Smooth muscle cell of the brain vasculature (primary cell): ENCODE data around the gene ABCA4.

ENCODE experiments used
- DNase-seq: peaks from one replicate; pipeline ENCODE4 v3.0.0-alpha.2; 2012; ENCODE audit warnings: low read depth, low spot score

Gene ABCA4

DNA sequence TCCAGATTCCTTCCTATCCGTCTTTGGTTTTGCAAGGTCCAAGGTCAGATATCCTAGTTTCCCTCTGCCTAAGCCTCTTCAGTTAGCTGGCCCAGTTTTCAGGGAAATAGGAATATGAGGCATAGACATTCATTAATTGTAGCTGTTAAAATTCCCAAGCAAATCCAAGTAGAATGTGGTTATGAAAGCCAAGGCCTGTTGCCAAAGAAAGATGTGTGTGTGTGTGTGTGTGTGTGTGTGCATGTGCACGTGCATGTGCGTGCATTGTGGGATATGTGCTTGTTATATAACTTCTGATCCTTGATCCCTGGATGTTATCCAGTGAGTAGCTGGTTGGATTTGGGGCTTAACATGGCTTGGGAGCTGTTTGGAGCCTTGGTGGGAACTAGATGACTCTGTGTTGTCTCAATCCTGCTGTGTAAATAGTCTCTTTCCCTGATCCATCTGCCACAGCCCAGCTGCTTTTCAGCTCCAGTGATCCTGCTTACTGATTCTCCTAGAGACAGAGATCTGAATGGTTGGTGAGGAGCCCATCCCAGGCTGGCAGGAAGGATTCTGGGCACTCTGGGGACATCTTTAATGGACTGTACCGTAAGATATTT is 141.1 kb downstream of the ABCA4 start:
- DNase-seq, result peak; percentile 43

DNA sequence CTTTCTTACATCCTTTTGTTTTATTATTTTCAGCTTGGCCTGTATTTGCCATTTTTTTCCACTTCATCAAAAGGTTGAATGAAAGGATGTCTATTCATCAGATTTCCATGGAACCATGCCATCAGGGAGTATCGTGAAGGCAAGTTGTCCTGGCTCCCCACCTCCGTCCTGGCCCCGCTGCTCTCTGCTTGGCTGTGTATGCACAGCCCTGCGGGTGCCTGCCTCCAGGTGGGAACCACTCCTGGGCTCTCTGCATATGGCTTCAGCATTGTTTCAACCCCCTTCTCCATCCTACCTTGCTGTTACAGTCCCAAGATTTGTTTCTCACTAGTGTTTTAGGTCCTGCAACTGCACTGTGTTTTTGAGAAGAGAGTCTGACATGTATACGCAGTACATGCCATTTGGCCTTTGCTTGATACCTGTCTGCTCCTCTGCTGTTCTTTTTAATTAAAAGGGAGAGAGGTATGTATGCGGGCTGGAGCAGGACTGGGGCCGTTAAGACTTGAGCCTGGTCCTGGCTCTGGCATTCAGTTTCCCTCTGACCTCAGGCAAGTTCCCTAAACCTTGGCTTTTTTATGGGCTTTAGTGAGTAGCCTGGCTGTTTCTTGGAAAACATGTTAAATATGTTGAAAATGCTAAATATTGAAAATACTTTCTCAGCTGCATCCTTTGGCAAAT is 141.8 kb downstream of the ABCA4 start:
- no peak for DNase-seq

DNA sequence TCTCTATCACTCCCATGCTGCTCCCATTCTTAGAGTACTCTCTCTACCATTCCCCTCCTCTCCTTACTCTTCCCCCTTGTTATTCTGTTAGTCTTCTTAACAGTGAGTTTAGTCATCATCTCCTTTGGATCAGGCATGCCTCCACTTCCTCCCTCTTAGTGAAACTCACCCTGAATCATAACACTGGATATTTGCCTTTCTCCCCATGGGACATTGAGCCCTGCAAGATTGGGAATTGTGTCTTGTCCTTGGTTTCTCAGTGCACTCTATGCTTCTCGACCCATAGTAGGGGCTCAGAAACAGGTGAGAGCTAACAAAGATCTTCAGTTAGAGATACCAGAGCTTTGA is 143.4 kb downstream of the ABCA4 start:
- no peak for DNase-seq

- no peak for DNase-seq
Measured at GRCh38 chr1:93976711-93977597, 144.0 kb downstream of the ABCA4 start.

- no peak for DNase-seq
Measured at GRCh38 chr1:93976291-93976690, 144.7 kb downstream of the ABCA4 start.

- no peak for DNase-seq
Measured at GRCh38 chr1:93972341-93972740, 148.6 kb downstream of the ABCA4 start.

DNA sequence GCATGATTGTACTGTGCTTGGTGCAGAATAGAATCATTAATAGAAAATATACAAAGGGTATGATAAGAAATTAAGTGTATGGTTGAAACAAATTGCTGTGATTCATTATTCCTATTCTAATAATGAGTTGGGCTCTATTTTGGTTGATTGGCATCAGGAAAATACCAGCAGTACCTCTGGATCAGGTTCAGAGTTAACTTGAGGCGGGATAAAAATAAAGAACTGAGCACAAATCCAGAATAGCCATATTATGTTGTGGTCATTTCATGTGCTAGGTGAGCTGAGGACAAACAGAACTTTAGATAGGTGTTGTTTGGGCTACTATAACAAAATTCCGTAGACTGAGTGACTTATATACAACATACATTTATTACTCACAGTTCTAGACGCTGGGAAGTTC is 151.1 kb downstream of the ABCA4 start:
- no peak for DNase-seq

- no peak for DNase-seq
Measured at GRCh38 chr1:93969371-93969770, 151.6 kb downstream of the ABCA4 start.

GRCh38 chr1:93967306-93967705 is 153.6 kb downstream of the ABCA4 start:
- no peak for DNase-seq

- DNase-seq, result no peak
Measured at GRCh38 chr1:93965888-93966287, 155.1 kb downstream of the ABCA4 start.

DNA sequence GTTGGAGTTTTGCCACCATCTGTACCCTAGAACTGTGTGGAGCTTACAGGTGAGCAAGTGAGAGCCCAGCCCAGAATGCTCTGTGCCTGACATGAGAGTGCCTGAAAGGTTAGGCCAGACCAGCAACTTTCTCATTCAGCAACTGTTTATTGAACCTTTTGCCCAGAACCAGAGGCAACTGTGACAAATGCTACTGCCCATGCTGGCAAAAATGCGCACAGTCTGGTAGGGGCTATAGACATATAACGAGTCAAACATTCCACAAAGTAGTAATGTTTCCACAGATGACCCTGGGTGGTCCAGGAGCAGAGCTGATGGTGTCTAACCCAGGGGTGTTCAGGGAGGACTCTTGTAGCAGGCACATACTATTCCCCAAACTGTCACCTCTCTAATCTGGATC is 155.7 kb downstream of the ABCA4 start:
- DNase-seq, result no peak

GRCh38 chr1:93964777-93965200 is 156.2 kb downstream of the ABCA4 start:
- no peak for DNase-seq

DNA sequence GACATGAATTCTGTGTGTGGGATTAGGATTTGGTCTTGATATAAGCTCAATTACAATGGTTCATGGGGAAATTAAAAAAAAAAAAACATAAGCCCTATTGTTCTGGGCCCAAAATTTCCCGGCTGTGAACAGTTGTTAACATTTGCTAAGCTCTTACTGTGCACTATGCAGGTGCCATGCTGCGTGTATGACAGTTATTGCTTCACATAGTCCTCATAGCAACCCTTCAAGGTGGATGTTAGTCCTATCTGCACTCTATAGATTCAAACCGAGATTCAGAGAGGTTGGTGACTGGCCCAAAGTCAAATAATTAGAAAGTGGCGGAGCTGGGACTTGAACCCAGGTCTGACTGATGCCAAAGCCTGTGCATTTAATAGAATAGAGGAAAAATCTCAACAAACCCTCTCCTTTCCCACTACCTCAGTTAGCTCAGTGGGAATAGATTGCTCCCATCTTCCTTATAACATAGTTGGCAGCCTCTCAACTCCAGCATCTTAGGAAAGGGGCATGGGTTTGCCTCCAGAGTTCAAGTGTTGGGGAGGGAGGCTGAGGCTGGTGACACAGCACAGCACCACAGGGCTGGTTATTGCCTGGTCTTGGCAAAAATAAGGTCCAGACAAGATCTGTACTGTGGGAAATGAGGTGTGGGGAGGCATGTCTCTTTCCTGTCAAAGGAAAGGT is 156.7 kb downstream of the ABCA4 start:
- DNase-seq, result no peak

GRCh38 chr1:93963585-93963984 is 157.4 kb downstream of the ABCA4 start:
- no peak for DNase-seq

GRCh38 chr1:93961906-93962305 is 159.0 kb downstream of the ABCA4 start:
- DNase-seq, result no peak

GRCh38 chr1:93961443-93961842 is 159.5 kb downstream of the ABCA4 start:
- no peak for DNase-seq

DNA sequence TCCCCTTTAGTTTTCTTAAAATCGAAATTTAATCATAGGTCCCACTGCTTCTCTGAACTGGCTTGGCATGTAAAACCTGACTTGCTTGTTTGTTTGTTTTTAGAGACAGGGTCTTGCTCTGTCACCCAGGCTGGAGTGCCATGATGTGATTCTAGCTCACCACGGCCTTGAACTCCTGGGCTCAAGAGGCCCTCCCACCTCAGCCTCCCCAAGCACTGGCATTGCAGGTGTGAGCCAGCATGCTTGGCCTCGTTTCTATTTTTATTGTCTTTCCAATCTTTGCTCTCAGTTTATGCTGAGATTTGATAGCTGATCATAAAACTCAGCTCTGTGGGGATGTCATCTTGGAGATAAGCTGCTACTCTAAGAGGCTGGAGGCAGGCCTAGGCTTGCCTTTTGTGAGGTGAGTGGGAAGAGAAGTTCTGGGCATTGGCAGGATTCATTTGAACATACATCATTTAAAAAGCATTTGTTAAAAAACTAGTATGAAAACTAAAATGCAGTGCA is 160.3 kb downstream of the ABCA4 start:
- no peak for DNase-seq

GRCh38 chr1:93959413-93959812 is 161.5 kb downstream of the ABCA4 start:
- DNase-seq, result no peak

DNA sequence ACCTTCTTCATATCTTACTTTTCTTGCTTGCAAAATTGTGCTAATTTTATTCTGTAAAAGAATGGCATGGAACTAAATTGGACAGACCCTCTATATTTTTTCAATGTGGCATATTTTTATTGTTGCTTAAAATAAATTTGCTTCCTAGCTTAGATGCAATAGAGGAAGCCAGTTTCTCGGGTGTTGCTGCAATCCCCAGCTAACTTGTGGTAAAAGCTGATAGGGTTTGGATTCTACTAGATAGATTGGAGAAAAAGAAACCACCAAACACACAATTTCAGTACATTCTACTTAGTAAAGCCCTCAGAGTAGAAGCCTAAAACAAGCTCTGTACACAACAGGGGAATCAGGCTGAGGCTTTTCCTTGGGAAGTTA is 162.2 kb downstream of the ABCA4 start:
- no peak for DNase-seq

GRCh38 chr1:93958032-93958725 is 162.8 kb downstream of the ABCA4 start:
- no peak for DNase-seq

- DNase-seq, result no peak
Measured at GRCh38 chr1:93955765-93956164, 165.2 kb downstream of the ABCA4 start.
